Fibroblast of the aortic adventitia (primary cell): ENCODE data around the gene HS2ST1. TPM values are rescaled to one million over a fixed set of nuclear protein-coding genes. Genes with fewer than 3 reads are reported as not detected.

Source experiments
- DNase-seq: peaks from one replicate; pipeline ENCODE4 v3.0.0-alpha.2; 2010; ENCODE audit warnings: low read depth
- H3K4me3 ChIP-seq: 2 replicates; pipeline ENCODE4 v1.5.1; 2011; ENCODE audit warnings: low read depth, mild to moderate bottlenecking, control low read depth, low read length, moderate library complexity
- CTCF ChIP-seq: IDR thresholded peaks from 2 replicates; pipeline ENCODE4 v1.5.1; 2011; ENCODE audit warnings: mild to moderate bottlenecking, low read length, control low read depth, inconsistent platforms; ENCODE audit not compliant: insufficient read depth
- total RNA-seq: library from RNA; depleted of rRNA; stranded (reverse); fragments of >200 nt; gene quantifications from 2 replicates; pipeline ENCODE4 v1.2.3, GENCODE V29; 2012; ENCODE audit warnings: low replicate concordance

Gene HS2ST1
- total RNA-seq, 1 donor: 51.0 TPM

- DNase-seq: no peak
- no peak for TF ChIP-seq CTCF
- no peak overlapping the region for H3K4me3 ChIP-seq
Measured at GRCh38 chr1:87159378-87159915, 245.0 kb downstream of the HS2ST1 start.

Other genes with a start within 250 kb of the HS2ST1 start
- 85.3 and 89.5 TPM in 2 replicates for gene SH3GLB1, start 210.1 kb upstream of the HS2ST1 start, total RNA-seq
- gene SELENOF, start 509 bp upstream of the HS2ST1 start, total RNA-seq: 206 and 321 TPM in 2 replicates